Stomach smooth muscle (tissue), 2 donors: ENCODE measurements around the gene HUS1.

Experiments used
- H3K27ac ChIP-seq: one replicate; pipeline ENCODE4 v1.7.0; 2013; ENCODE audit warnings: mild to moderate bottlenecking, low read length, inconsistent platforms
- H3K27me3 ChIP-seq, 2 donors: one replicate each; pipeline ENCODE4 v1.7.0; 2013; ENCODE audit warnings: low read length in 2 of 2; ENCODE audit not compliant: insufficient read depth in 2 of 2, control insufficient read depth in 1 of 2
- H3K36me3 ChIP-seq, 2 donors: one replicate each; pipeline ENCODE4 v1.7.0; 2013; ENCODE audit warnings: low read length in 2 of 2; ENCODE audit not compliant: control insufficient read depth in 2 of 2, insufficient read depth in 2 of 2
- H3K4me1 ChIP-seq: one replicate; pipeline ENCODE4 v1.7.0; 2013; ENCODE audit warnings: low read length; ENCODE audit not compliant: control insufficient read depth, insufficient read depth
- H3K4me3 ChIP-seq, 2 donors: one replicate each; pipeline ENCODE4 v1.7.0; 2013; ENCODE audit warnings: low read length in 2 of 2
- H3K9ac ChIP-seq, 2 donors: one replicate each; pipeline ENCODE4 v1.7.0; 2013; ENCODE audit warnings: low read length in 2 of 2, mild to moderate bottlenecking in 1 of 2
- H3K9me3 ChIP-seq, 2 donors: one replicate each; pipeline ENCODE4 v1.7.0; 2013; ENCODE audit warnings: low read length in 2 of 2; ENCODE audit not compliant: control insufficient read depth in 2 of 2
- donor health status: healthy.
- donor health status: Pancreatic carcinoma.

HUS1 gene

GRCh38 chr7:47956220-47956619 is 23.2 kb downstream of the HUS1 start:
- Histone ChIP-seq H3K4me1 (no peaks in the 10 kb centered on the region), H3K4me3 (no peak overlapping the region), H3K9ac (no peak overlapping the region), H3K27ac (no peak overlapping the region), H3K9me3 (no peaks in the 10 kb centered on the region), H3K27me3 (no peaks in the 10 kb centered on the region), H3K36me3 (peaks cover 3 to 14% of the 10 kb centered on the region in 2 donors)

DNA sequence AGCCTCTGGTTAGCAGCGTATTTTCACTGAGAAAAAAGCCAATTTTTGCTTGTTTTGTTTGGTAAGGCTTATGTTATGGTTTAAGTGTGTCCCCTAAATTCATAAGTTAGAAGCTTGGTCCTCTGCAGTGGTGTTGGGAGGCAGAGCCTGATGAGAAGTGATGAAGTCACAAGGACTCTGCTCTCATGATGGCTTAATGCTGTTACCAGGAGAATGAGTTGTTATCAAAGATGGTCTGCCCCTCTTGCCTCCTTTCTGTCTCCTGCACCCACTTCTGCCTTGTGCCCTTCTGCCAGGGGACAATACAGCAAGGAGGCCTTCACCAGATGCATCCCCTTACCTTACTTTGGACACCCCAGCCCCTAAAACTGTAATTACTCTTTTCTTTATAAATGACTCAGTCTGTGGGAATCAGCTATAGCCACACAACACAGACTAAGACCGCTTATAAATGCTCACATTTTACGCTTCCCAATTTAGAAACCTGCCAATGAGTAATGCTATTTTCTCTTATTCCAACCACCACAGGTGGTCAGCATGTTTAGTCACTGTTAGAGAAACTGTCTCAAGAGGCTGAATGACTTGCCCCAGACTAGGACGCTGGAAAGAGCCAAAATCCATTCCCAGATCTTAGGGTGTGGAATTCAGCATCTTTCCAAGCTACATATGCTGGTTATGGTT is 25.0 kb downstream of the HUS1 start:
- no peaks in the 10 kb centered on the region for H3K4me1 ChIP-seq
- no peak overlapping the region for H3K4me3 ChIP-seq
- H3K36me3 ChIP-seq: peaks cover 3 to 14% of the 10 kb centered on the region in 2 donors
- H3K27ac ChIP-seq: no peak overlapping the region
- no peak overlapping the region for H3K9ac ChIP-seq
- H3K27me3 ChIP-seq: no peaks in the 10 kb centered on the region
- H3K9me3 ChIP-seq: no peaks in the 10 kb centered on the region

- H3K27ac ChIP-seq: no peak overlapping the region
- H3K4me3 ChIP-seq: no peak overlapping the region
- no peak overlapping the region for H3K9ac ChIP-seq
- H3K36me3 ChIP-seq: peaks cover 3 to 14% of the 10 kb centered on the region in 2 donors
- no peaks in the 10 kb centered on the region for H3K27me3 ChIP-seq
- no peaks in the 10 kb centered on the region for H3K4me1 ChIP-seq
- no peaks in the 10 kb centered on the region for H3K9me3 ChIP-seq
Observed at GRCh38 chr7:47953822-47954221, 25.6 kb downstream of the HUS1 start.

GRCh38 chr7:47952224-47952623 is 27.2 kb downstream of the HUS1 start:
- no peak overlapping the region for H3K27ac ChIP-seq
- no peaks in the 10 kb centered on the region for H3K27me3 ChIP-seq
- no peak overlapping the region for H3K4me3 ChIP-seq
- H3K36me3 ChIP-seq: peaks cover 3 to 14% of the 10 kb centered on the region in 2 donors
- no peaks in the 10 kb centered on the region for H3K4me1 ChIP-seq
- H3K9me3 ChIP-seq: no peaks in the 10 kb centered on the region
- H3K9ac ChIP-seq: no peak overlapping the region

DNA sequence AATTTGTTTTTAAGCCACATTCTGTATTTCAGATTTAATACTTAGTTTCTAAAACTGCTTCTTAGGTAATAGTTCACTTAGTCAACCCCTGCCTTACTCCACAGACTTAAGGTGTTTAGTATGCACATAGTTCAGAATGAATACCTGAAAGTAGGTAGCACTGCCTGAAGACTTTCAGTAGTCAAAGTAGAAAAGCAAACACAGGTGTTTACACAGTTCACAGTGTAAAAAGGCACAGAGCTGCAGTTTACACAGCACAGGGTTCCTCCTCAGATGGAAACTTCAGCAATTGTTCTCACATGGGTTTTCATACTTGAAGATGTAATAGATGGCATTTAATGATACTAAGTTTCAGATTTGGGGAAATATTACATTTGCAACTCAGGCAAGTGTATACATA is 28.0 kb downstream of the HUS1 start:
- Histone ChIP-seq H3K9ac (no peak overlapping the region), H3K4me1 (no peaks in the 10 kb centered on the region), H3K9me3 (no peaks in the 10 kb centered on the region), H3K4me3 (no peak overlapping the region), H3K36me3 (peaks cover 3 to 13% of the 10 kb centered on the region in 2 donors), H3K27me3 (no peaks in the 10 kb centered on the region), H3K27ac (no peak overlapping the region)

GRCh38 chr7:47950714-47951113 is 28.7 kb downstream of the HUS1 start:
- H3K27ac ChIP-seq: no peak overlapping the region
- peaks cover 0 to 9% of the 10 kb centered on the region in 2 donors for H3K36me3 ChIP-seq
- no peaks in the 10 kb centered on the region for H3K4me1 ChIP-seq
- H3K9me3 ChIP-seq: no peaks in the 10 kb centered on the region
- no peaks in the 10 kb centered on the region for H3K27me3 ChIP-seq
- no peak overlapping the region for H3K4me3 ChIP-seq
- no peak overlapping the region for H3K9ac ChIP-seq

GRCh38 chr7:47949703-47950102 is 29.7 kb downstream of the HUS1 start:
- H3K27me3 ChIP-seq: no peaks in the 10 kb centered on the region
- no peak overlapping the region for H3K9ac ChIP-seq
- no peaks in the 10 kb centered on the region for H3K9me3 ChIP-seq
- H3K36me3 ChIP-seq: peaks cover 0 to 4% of the 10 kb centered on the region in 2 donors
- H3K4me1 ChIP-seq: no peaks in the 10 kb centered on the region
- H3K27ac ChIP-seq: no peak overlapping the region
- no peak overlapping the region for H3K4me3 ChIP-seq

DNA sequence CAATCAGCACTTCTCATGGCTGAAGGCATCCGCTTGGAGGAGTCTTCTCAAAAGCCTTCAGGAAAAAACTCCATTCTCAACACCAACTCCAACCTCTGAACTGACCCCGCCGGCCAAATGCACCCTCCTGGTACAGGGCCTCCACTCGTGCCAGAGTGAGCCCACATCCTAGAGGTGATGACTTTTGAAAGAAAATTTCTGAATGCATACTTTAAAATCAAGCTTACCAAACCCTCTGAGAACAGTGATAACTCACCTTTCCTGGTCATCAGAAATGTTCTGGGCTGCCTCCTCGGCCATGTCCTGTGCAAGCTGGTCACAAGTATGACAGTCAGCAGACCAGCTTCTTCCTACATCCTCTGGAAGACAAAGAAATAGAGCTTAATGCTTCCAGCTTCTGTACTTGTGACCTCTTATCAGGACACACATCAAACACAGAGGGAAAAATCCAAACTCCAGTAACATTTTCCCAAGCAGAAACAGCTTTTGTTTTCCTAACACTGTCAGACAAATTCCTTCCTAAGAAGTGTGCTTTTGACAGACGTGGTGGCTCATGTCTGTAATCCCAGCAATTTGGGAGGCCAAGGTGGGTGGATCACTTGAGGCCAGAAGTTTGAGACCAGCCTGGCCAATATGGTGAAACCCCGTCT is 31.1 kb downstream of the HUS1 start, which contains the start of gene PKD1L1:
PKD1L1 (minus strand) TSS at position 326 of the 650 bp plus-strand sequence; CDS start at position 300, 26 bp downstream.
- H3K4me3 ChIP-seq: no peak within 1 kb of the TSS
- no peaks in the 10 kb centered on the region for H3K9me3 ChIP-seq
- no peaks in the 10 kb centered on the region for H3K4me1 ChIP-seq
- no peak within 1 kb of the TSS for H3K27ac ChIP-seq
- H3K9ac ChIP-seq: no peak within 1 kb of the TSS
- no peaks in the 10 kb centered on the region for H3K27me3 ChIP-seq
- no peaks in the 10 kb centered on the region for H3K36me3 ChIP-seq

DNA sequence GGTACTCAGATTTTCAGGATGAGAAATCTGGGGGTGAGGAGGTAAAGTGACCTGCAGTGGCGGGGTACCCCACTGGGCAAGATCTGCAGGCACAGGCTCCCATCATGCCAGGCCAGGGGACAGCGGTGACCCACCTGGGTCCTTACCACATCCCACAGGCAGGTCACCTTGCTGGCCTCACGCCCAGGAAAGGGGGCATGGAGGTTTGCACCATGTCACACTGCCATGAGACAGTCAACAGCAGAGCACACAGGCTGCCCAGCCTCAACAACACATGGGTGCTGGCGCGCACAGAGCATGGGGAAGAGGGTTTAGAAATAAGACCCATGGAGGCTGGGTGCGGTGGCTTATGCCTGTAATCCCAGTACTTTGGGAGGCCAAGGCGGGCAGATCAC is 32.1 kb downstream of the HUS1 start:
- Histone ChIP-seq H3K9me3 (no peaks in the 10 kb centered on the region), H3K4me3 (no peak overlapping the region), H3K27ac (no peak overlapping the region), H3K4me1 (no peaks in the 10 kb centered on the region), H3K9ac (no peak overlapping the region), H3K36me3 (no peaks in the 10 kb centered on the region), H3K27me3 (no peaks in the 10 kb centered on the region)

GRCh38 chr7:47946581-47947354 is 32.6 kb downstream of the HUS1 start:
- no peaks in the 10 kb centered on the region for H3K4me1 ChIP-seq
- no peaks in the 10 kb centered on the region for H3K9me3 ChIP-seq
- no peaks in the 10 kb centered on the region for H3K36me3 ChIP-seq
- no peak overlapping the region for H3K4me3 ChIP-seq
- H3K27ac ChIP-seq: no peak overlapping the region
- H3K9ac ChIP-seq: no peak overlapping the region
- H3K27me3 ChIP-seq: no peaks in the 10 kb centered on the region
